ENCODE measurements around the gene PRSS16.

Gene PRSS16

GRCh38 chr6:27297857-27298730, 50.6 kb downstream of the PRSS16 start:
- DNase-seq: no peak
- peaks cover 30% of the 10 kb centered on the region for H3K36me3 Mint-ChIP-seq (ENCODE audit: insufficient read depth)
- ATAC-seq (replicated peaks): no peak
- H3K27ac Mint-ChIP-seq: no peak overlapping the region
- H3K4me3 Mint-ChIP-seq: no peak overlapping the region
- H3K27me3 Mint-ChIP-seq: peaks cover 84 to 100% of the 10 kb centered on the region in 2 donors
- peaks cover 7 to 14% of the 10 kb centered on the region in 2 donors for H3K9me3 Mint-ChIP-seq
- H3K4me1 Mint-ChIP-seq (ENCODE audit: low read depth in 2 of 2): peaks cover 4 to 5% of the 10 kb centered on the region in 2 donors

- ATAC-seq (replicated peaks) (no peak), DNase-seq (no peak)
- peaks cover 2% of the 10 kb centered on the region for H3K36me3 Mint-ChIP-seq (ENCODE audit: insufficient read depth)
- H3K27ac Mint-ChIP-seq: no peak overlapping the region
- no peaks in the 10 kb centered on the region for H3K9me3 Mint-ChIP-seq
- peaks cover 76 to 99% of the 10 kb centered on the region in 2 donors for H3K27me3 Mint-ChIP-seq
- no peak overlapping the region for H3K4me3 Mint-ChIP-seq
- H3K4me1 Mint-ChIP-seq (ENCODE audit: low read depth in 2 of 2): no peaks in the 10 kb centered on the region
Observed at GRCh38 chr6:27303613-27304272, 56.2 kb downstream of the PRSS16 start.
